H1 (cell line): ENCODE data around the gene FXYD3. TPM values are rescaled to one million over a fixed set of nuclear protein-coding genes. Genes with fewer than 3 reads are reported as not detected.

Experiments used
- CTCF ChIA-PET: fragments of 300-600 bp; sonication (Branson Sonifier 250); formaldehyde crosslinking; loops from one replicate; lab custom pipeline; 2021; ENCODE audit not compliant: partially characterized antibody; lab: Charles Lee
- POLR2A ChIA-PET: fragments of 300-600 bp; sonication (Branson Sonifier 250); formaldehyde crosslinking; loops from one replicate; lab custom pipeline; 2021; ENCODE audit warnings: inconsistent platforms; ENCODE audit not compliant: partially characterized antibody; lab: Charles Lee
- DNase-seq, 2 experiments: peaks; one replicate each; pipeline versions ENCODE4 v3.0.0 to v3.0.0-alpha.2; 2010 to 2022; ENCODE audit warnings: low spot score in 2 of 2, low read depth in 1 of 2, mixed read lengths in 1 of 2
- FAIRE-seq: peaks from 2 replicates; lab custom pipeline; 2011; peaks lifted over from hg19 to GRCh38; lab: Jason Lieb, UNC
- H2AFZ ChIP-seq: 2 replicates; pipeline ENCODE4 v1.8.1; 2012; ENCODE audit warnings: low read length, inconsistent platforms
- H2AK5ac ChIP-seq: 2 replicates; pipeline ENCODE4 v1.6.1; 2013; ENCODE audit warnings: low read depth, low read length
- H2BK120ac ChIP-seq: replicated peaks from 2 replicates; pipeline ENCODE3; 2013; ENCODE audit warnings: low read depth, low read length, inconsistent platforms
- H2BK12ac ChIP-seq: 2 replicates; pipeline ENCODE4 v1.6.1; 2013; ENCODE audit warnings: low read depth, low read length
- H2BK15ac ChIP-seq: 2 replicates; pipeline ENCODE4 v1.6.1; 2013; ENCODE audit warnings: low read length
- H2BK20ac ChIP-seq: 2 replicates; pipeline ENCODE4 v1.6.1; 2013; ENCODE audit warnings: low read length
- H2BK5ac ChIP-seq: 2 replicates; pipeline ENCODE4 v1.6.1; 2013; ENCODE audit warnings: low read depth, low read length
- H3K14ac ChIP-seq: 2 replicates; pipeline ENCODE4 v1.6.1; 2013; ENCODE audit warnings: inconsistent platforms; ENCODE audit not compliant: insufficient read length
- H3K18ac ChIP-seq: 2 replicates; pipeline ENCODE4 v1.6.1; 2013; ENCODE audit warnings: low read length; ENCODE audit errors: extremely low read depth
- H3K23ac ChIP-seq: 2 replicates; pipeline ENCODE4 v1.6.1; 2013; ENCODE audit warnings: inconsistent platforms; ENCODE audit not compliant: insufficient read length
- H3K23me2 ChIP-seq: 2 replicates; pipeline ENCODE4 v1.6.1; 2013; ENCODE audit warnings: low read depth, low read length
- H3K27ac ChIP-seq: 2 replicates; pipeline ENCODE4 v1.6.1; 2011; ENCODE audit warnings: low read depth, low read length, inconsistent platforms
- H3K27me3 ChIP-seq, 4 experiments: replicated peaks in 1 of 4; 1 replicate in 1 of 4; 2 replicates in 3 of 4; pipeline versions ENCODE4 v1.6.1 to v1.8.1; 2011 to 2013; ENCODE audit warnings: low read length in 3 of 4, mild to moderate bottlenecking in 3 of 4, inconsistent platforms in 2 of 4, mixed read lengths in 2 of 4, moderate library complexity in 1 of 4; ENCODE audit not compliant: control insufficient read depth in 3 of 4, insufficient read depth in 3 of 4; ENCODE audit errors: extremely low read depth in 1 of 4
- H3K36me3 ChIP-seq, 4 experiments: 2 replicates each; pipeline versions ENCODE4 v1.6.1 to v1.8.1; 2011 to 2013; ENCODE audit warnings: mild to moderate bottlenecking in 4 of 4, low read length in 3 of 4, moderate library complexity in 2 of 4, control low read depth in 1 of 4, inconsistent platforms in 1 of 4; ENCODE audit not compliant: insufficient read depth in 4 of 4, control insufficient read depth in 2 of 4
- H3K4ac ChIP-seq: replicated peaks from 2 replicates; pipeline ENCODE3; 2013; ENCODE audit warnings: low read length, low read depth, mixed read lengths, inconsistent platforms; ENCODE audit not compliant: insufficient read length
- H3K4me1 ChIP-seq, 4 experiments: replicated peaks in 1 of 4; 1 replicate in 1 of 4; 2 replicates in 3 of 4; pipeline versions ENCODE4 v1.6.1 to v1.8.1; 2011 to 2013; ENCODE audit warnings: low read length in 3 of 4, inconsistent platforms in 2 of 4, mixed read lengths in 1 of 4; ENCODE audit not compliant: insufficient read depth in 4 of 4, control insufficient read depth in 3 of 4
- H3K4me2 ChIP-seq, 2 experiments: 2 replicates each; pipeline versions ENCODE4 v1.6.1 to v1.8.1; 2011 to 2013; ENCODE audit warnings: low read depth in 2 of 2, low read length in 2 of 2, control low read depth in 1 of 2, inconsistent platforms in 1 of 2, mild to moderate bottlenecking in 1 of 2; ENCODE audit not compliant: insufficient read depth in 1 of 2
- H3K4me3 ChIP-seq, 4 experiments: fragments of 200-600, 300-600 bp in 1 of 4; sonication (generic), shearing (Covaris generic), sonication (Bioruptor Twin) in 1 of 4; 2 replicates each; pipeline versions ENCODE4 v1.5.1 to v1.8.1; 2011 to 2016; ENCODE audit warnings: low read length in 4 of 4, low read depth in 3 of 4, control low read depth in 2 of 4, inconsistent platforms in 2 of 4, mild to moderate bottlenecking in 2 of 4, mixed read lengths in 1 of 4, moderate library complexity in 1 of 4; ENCODE audit not compliant: insufficient read depth in 2 of 4; ENCODE audit errors: extremely low read depth in 1 of 4
- H3K56ac ChIP-seq: replicated peaks from 2 replicates; pipeline ENCODE3; 2013; ENCODE audit warnings: low read depth, mild to moderate bottlenecking, mixed read lengths, low read length, inconsistent platforms; ENCODE audit not compliant: insufficient read length
- H3K79me1 ChIP-seq: 2 replicates; pipeline ENCODE4 v1.6.1; 2013; ENCODE audit warnings: low read depth, low read length, control low read depth
- H3K79me2 ChIP-seq, 2 experiments: 2 replicates each; pipeline versions ENCODE4 v1.6.1 to v1.8.1; 2012 to 2013; ENCODE audit warnings: low read length in 2 of 2, mild to moderate bottlenecking in 2 of 2, inconsistent platforms in 1 of 2; ENCODE audit not compliant: insufficient read depth in 2 of 2, control insufficient read depth in 1 of 2
- H3K9ac ChIP-seq, 4 experiments: replicated peaks in 1 of 4; 1 replicate in 1 of 4; 2 replicates in 3 of 4; pipeline versions ENCODE4 v1.6.1 to v1.8.1; 2011 to 2013; ENCODE audit warnings: low read depth in 3 of 4, low read length in 3 of 4, control low read depth in 2 of 4, mild to moderate bottlenecking in 2 of 4, moderate library complexity in 2 of 4, inconsistent platforms in 1 of 4; ENCODE audit errors: extremely low read depth in 1 of 4
- H3K9me3 ChIP-seq, 2 experiments: 2 replicates each; pipeline versions ENCODE4 v1.6.1 to v1.8.1; 2012 to 2013; ENCODE audit warnings: mild to moderate bottlenecking in 2 of 2, moderate library complexity in 2 of 2, control low read depth in 1 of 2, inconsistent platforms in 1 of 2, low read depth in 1 of 2, low read length in 1 of 2, mixed read lengths in 1 of 2; ENCODE audit not compliant: insufficient read depth in 2 of 2
- H4K20me1 ChIP-seq, 2 experiments: replicated peaks in 1 of 2; 2 replicates each; pipeline versions ENCODE3 to v1.8.1; 2011 to 2013; ENCODE audit warnings: inconsistent platforms in 2 of 2, low read length in 2 of 2, mild to moderate bottlenecking in 1 of 2; ENCODE audit not compliant: insufficient read depth in 2 of 2, control insufficient read depth in 1 of 2
- H4K5ac ChIP-seq: 2 replicates; pipeline ENCODE4 v1.6.1; 2013; ENCODE audit warnings: low read length, low read depth, mixed read lengths, inconsistent platforms; ENCODE audit not compliant: insufficient read length
- H4K8ac ChIP-seq: 2 replicates; pipeline ENCODE4 v1.8.0; 2013; ENCODE audit warnings: mild to moderate bottlenecking, moderate library complexity, low read length, inconsistent platforms; ENCODE audit not compliant: insufficient read depth; ENCODE audit errors: extremely low read depth
- H4K91ac ChIP-seq: replicated peaks from 2 replicates; pipeline ENCODE3; 2013; ENCODE audit warnings: low read length, mixed read lengths, inconsistent platforms; ENCODE audit not compliant: insufficient read length
- BCL11A ChIP-seq, 2 experiments: IDR thresholded peaks; one replicate each; pipeline ENCODE4 v1.6.1; 2011; ENCODE audit warnings: low read depth in 2 of 2, low read length in 2 of 2, mild to moderate bottlenecking in 2 of 2
- WGBS, 2 experiments: shearing (Covaris generic) in 1 of 2; methylation state at CpG; one replicate each; pipeline versions ENCODE4 v1.1.6 to v1.1.7; 2013 to 2015; ENCODE audit warnings: low lambda C conversion rate in 2 of 2, mixed read lengths in 2 of 2, inconsistent platforms in 1 of 2, low coverage in 1 of 2, missing lambda C conversion rate in 1 of 2; ENCODE audit not compliant: insufficient replicate concordance in 2 of 2, insufficient coverage in 1 of 2, insufficient read length in 1 of 2; ENCODE audit errors: extremely low coverage in 1 of 2, missing lambda C conversion rate in 1 of 2; 5-methylcytosine and 5-hydroxymethylcytosine counted together
- polyA plus RNA-seq, 7 experiments: library from polyadenylated mRNA; depleted of rRNA in 3 of 7; stranded (reverse) in 5 of 7; unstranded in 2 of 7; fragments of >200 nt in 5 of 7; fragments of 200-250 nt in 2 of 7; gene quantifications; 1 replicate in 5 of 7; 2 replicates in 1 of 7; 4 replicates in 1 of 7; pipeline versions ENCODE4 v1.2.1 to v1.2.3, GENCODE V29; 2011 to 2013; ENCODE audit warnings: missing spikeins in 2 of 7, mixed read lengths in 2 of 7
- total RNA-seq: library from RNA; stranded (reverse); fragmentation: NEBNext Ultra II Directional; extraction: Animal tissue kit (Norgen Biotek cat#: 25700); gene quantifications from 2 replicates; pipeline ENCODE4 v1.2.1, GENCODE V29; 2021

FXYD3 gene
- total and polyA plus RNA-seq, 2 of the 8 experiments (the other 6 are each of a cell fraction or from before 2014, with no cell fraction given), result 0.33 TPM; not detected in 1

DNA sequence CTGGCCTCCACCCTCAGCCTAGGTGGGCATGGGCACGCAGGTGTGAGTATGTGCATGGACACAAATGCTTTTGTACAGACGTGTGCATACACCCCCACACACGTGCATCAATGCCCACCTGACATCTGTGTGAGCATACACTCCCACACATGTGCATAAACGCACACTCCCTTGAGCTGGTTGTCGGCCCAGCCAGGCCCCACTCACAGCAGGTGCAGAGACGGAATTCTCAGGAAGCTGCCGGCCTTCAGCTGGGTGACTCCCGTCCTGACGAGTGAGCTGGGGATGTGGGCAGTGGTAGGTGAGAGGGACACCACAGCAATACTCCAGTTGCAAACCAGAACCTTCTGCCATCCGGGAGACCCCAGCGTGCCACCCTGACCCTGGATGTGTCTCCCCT lies 18.2 kb downstream of the FXYD3 start:
- Histone ChIP-seq H3K18ac (no peak overlapping the region), H3K4ac (no peak overlapping the region), H3K79me2 (no peaks in the 10 kb centered on the region), H3K9me3 (no peaks in the 10 kb centered on the region), H3K27ac (no peak overlapping the region), H4K20me1 (no peaks in the 10 kb centered on the region), H3K36me3 (no peaks in the 10 kb centered on the region), H3K79me1 (no peaks in the 10 kb centered on the region), H2BK120ac (no peak overlapping the region), H3K23ac (no peak overlapping the region), H4K91ac (no peak overlapping the region), H3K23me2 (peaks cover 4% of the 10 kb centered on the region), H4K5ac (no peak overlapping the region), H3K27me3 (peaks cover 0 to 3% (median 0%) of the 10 kb centered on the region in 4 experiments; a peak in 1 of 7 replicates), H4K8ac (peak overlapping the region; percentile 37; the same call in 1 of the 2 replicates), H2BK12ac (no peak overlapping the region; the same call in 1 of the 2 replicates), H3K4me3 (no peak overlapping the region), H2BK20ac (no peak overlapping the region), H2AK5ac (no peak overlapping the region), H3K56ac (no peak overlapping the region), H3K9ac (no peak overlapping the region), H3K14ac (no peak overlapping the region), H3K4me2 (no peak overlapping the region), H3K4me1 (peaks cover 3 to 12% (median 7%) of the 10 kb centered on the region in 4 experiments; a peak in 6 of 7 replicates), H2BK5ac (no peak overlapping the region; the same call in 1 of the 2 replicates), H2BK15ac (no peak overlapping the region), H2AFZ (no peak overlapping the region)
- CTCF ChIA-PET, result interaction anchor here (1.2 to 10.2 kb wide), 12 partner anchors 11 to 108 kb away, joined by 3 to 154 read pairs (median 24); partner anchors contain the start of genes FXYD3 and HPN
- FAIRE-seq (no peak), DNase-seq (no peak)
- WGBS, 2 experiments, result 83% methylated on average over 11 of the region's 11 CpGs; no CpG with 5 or more reads in 1 of the 2 experiments
- POLR2A ChIA-PET, result interaction anchor here (0.9 to 1.6 kb wide), 3 partner anchors 9 to 75 kb away, joined by 3 to 4 read pairs (median 3); no protein-coding TSS in a partner anchor
- TF ChIP-seq BCL11A (IDR thresholded peaks at IDR 0.05; ENCODE audit: low read depth in 2 of 2, low read length in 2 of 2), result no peak
